ENCODE measurements around the gene E2F6. TPM values are rescaled to one million over a fixed set of nuclear protein-coding genes. Genes with fewer than 3 reads are reported as not detected.

E2F6 gene
- total RNA-seq, 1 experiment from 2014 or later = 35.5 TPM

GRCh38 chr2:11506611-11506969, 40.6 kb upstream of the E2F6 start:
- intact Hi-C loops (cut with micrococcal nuclease; ENCODE audit: unreplicated experiment) = no loop called here
- no peak for TF ChIP-seq EZH2 (IDR thresholded peaks at IDR 0.05; ENCODE audit: borderline replicate concordance, low read depth, low read length, poor library complexity, severe bottlenecking)
- TF ChIP-seq, protein P1, sequence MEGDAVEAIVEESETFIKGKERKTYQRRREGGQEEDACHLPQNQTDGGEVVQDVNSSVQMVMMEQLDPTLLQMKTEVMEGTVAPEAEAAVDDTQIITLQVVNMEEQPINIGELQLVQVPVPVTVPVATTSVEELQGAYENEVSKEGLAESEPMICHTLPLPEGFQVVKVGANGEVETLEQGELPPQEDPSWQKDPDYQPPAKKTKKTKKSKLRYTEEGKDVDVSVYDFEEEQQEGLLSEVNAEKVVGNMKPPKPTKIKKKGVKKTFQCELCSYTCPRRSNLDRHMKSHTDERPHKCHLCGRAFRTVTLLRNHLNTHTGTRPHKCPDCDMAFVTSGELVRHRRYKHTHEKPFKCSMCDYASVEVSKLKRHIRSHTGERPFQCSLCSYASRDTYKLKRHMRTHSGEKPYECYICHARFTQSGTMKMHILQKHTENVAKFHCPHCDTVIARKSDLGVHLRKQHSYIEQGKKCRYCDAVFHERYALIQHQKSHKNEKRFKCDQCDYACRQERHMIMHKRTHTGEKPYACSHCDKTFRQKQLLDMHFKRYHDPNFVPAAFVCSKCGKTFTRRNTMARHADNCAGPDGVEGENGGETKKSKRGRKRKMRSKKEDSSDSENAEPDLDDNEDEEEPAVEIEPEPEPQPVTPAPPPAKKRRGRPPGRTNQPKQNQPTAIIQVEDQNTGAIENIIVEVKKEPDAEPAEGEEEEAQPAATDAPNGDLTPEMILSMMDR (conservative IDR thresholded peaks at IDR 0.05; ENCODE audit: low read depth, low read length) = no peak
- POLR2A ChIA-PET (ENCODE audit: low non-redundant PET) = no interaction called here
- Histone ChIP-seq H3K27ac (ENCODE audit: low read depth, low read length, poor library complexity, severe bottlenecking) (no peak overlapping the region), H3K27me3 (replicated peaks; ENCODE audit: insufficient read depth, low read depth, low read length, poor library complexity) (no peaks in the 10 kb centered on the region), H3K36me3 (ENCODE audit: insufficient read depth, low read length, poor library complexity, severe bottlenecking) (no peaks in the 10 kb centered on the region), H3K4me3 (ENCODE audit: low read depth, low read length, poor library complexity, severe bottlenecking) (no peak overlapping the region), H3K4me1 (ENCODE audit: insufficient read depth, low read length, poor library complexity, severe bottlenecking) (no peaks in the 10 kb centered on the region), H3K9me3 (ENCODE audit: low read depth, low read length, poor library complexity, severe bottlenecking) (peaks cover 4% of the 10 kb centered on the region)
- no peak for DNase-seq (ENCODE audit: low spot score)
- CTCF ChIA-PET = no interaction called here
- BruUV-seq (replicated peaks) = no TSS peak

DNA sequence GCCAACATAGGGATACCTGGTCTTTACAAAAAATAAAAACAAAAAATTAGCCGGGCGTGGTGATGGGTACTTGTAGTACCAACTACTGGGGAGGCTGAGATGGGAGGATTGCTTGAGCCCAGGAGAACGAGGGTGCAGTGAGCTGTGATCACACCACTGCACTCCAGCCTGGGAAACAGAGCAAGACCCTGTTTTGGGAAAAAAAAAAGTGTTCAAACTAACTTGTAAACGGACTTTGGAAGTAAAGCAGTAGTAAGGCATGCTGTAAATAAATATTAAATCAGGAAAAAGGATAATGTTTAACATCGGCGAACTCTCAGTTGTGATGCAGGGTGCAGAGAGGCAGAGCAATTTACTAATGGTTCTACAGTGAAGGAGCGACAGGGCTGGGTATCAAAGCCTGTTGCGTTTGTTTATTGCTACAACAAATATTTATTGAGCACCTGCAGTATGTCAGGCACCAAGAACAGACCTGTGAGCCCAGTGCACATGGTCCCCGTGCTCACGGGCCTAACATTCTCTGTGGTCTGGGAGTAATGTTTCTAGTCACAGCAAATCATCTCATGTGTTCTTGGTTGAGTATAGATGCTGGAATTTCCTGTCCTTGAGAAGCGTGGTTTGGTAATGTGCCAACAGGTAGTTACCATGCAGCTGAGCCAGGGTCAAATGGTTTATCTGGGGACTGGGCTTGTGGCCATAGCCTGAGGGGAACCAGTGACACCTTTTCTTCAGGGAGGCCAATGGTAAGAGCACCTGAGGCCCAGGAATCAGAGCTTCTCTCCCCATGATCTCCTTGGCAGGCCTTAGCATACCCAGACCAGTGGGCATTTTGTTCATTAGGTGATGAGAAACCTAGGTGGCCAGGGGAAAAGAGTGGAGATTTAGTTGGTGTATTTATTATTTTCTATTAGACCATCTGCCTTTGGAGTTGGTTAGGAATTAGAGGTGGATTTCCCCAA, 40.0 kb upstream of the E2F6 start:
- CTCF ChIA-PET = no interaction called here
- DNase-seq (ENCODE audit: low spot score) = no peak
- H3K9me3 ChIP-seq (ENCODE audit: low read depth, low read length, poor library complexity, severe bottlenecking) = peaks cover 4% of the 10 kb centered on the region
- no peaks in the 10 kb centered on the region for H3K4me1 ChIP-seq (ENCODE audit: insufficient read depth, low read length, poor library complexity, severe bottlenecking)
- POLR2A ChIA-PET (ENCODE audit: low non-redundant PET) = no interaction called here
- intact Hi-C loops (cut with micrococcal nuclease; ENCODE audit: unreplicated experiment) = no loop called here
- TF ChIP-seq EZH2 (IDR thresholded peaks at IDR 0.05; ENCODE audit: borderline replicate concordance, low read depth, low read length, poor library complexity, severe bottlenecking) = no peak
- TF ChIP-seq, protein P1 (conservative IDR thresholded peaks at IDR 0.05; ENCODE audit: low read depth, low read length) = no peak
- no TSS peak for BruUV-seq (replicated peaks)
- no peaks in the 10 kb centered on the region for H3K27me3 ChIP-seq (replicated peaks; ENCODE audit: insufficient read depth, low read depth, low read length, poor library complexity)
- no peaks in the 10 kb centered on the region for H3K36me3 ChIP-seq (ENCODE audit: insufficient read depth, low read length, poor library complexity, severe bottlenecking)
- H3K27ac ChIP-seq (ENCODE audit: low read depth, low read length, poor library complexity, severe bottlenecking) = no peak overlapping the region
- H3K4me3 ChIP-seq (ENCODE audit: low read depth, low read length, poor library complexity, severe bottlenecking) = no peak overlapping the region

GRCh38 chr2:11503354-11503927, 37.5 kb upstream of the E2F6 start:
- no peaks in the 10 kb centered on the region for H3K36me3 ChIP-seq (ENCODE audit: insufficient read depth, low read length, poor library complexity, severe bottlenecking)
- POLR2A ChIA-PET (ENCODE audit: low non-redundant PET) = no interaction called here
- H3K27ac ChIP-seq (ENCODE audit: low read depth, low read length, poor library complexity, severe bottlenecking) = no peak overlapping the region
- DNase-seq (ENCODE audit: low spot score) = no peak
- H3K4me3 ChIP-seq (ENCODE audit: low read depth, low read length, poor library complexity, severe bottlenecking) = no peak overlapping the region
- BruUV-seq (replicated peaks) = no TSS peak
- intact Hi-C loops (cut with micrococcal nuclease; ENCODE audit: unreplicated experiment) = no loop called here
- CTCF ChIA-PET = no interaction called here
- no peaks in the 10 kb centered on the region for H3K27me3 ChIP-seq (replicated peaks; ENCODE audit: insufficient read depth, low read depth, low read length, poor library complexity)
- H3K4me1 ChIP-seq (ENCODE audit: insufficient read depth, low read length, poor library complexity, severe bottlenecking) = no peaks in the 10 kb centered on the region
- TF ChIP-seq, protein P1 (conservative IDR thresholded peaks at IDR 0.05; ENCODE audit: low read depth, low read length) = no peak
- no peak for TF ChIP-seq EZH2 (IDR thresholded peaks at IDR 0.05; ENCODE audit: borderline replicate concordance, low read depth, low read length, poor library complexity, severe bottlenecking)
- H3K9me3 ChIP-seq (ENCODE audit: low read depth, low read length, poor library complexity, severe bottlenecking) = peaks cover 4% of the 10 kb centered on the region

Data from A673 (cell line).